ENCODE measurements around the gene DMBT1.

Gene DMBT1

GRCh38 chr10:122636953-122637352 is 76.4 kb downstream of the DMBT1 start:
- DNase-seq: no peak
- in situ Hi-C loops (cut with HindIII; ENCODE audit: low pct_ligation_motif_present, low pct_unique_long_range_greater_than_20kb, low sequenced_read_pairs): no loop called here

GRCh38 chr10:122637376-122637775 is 76.8 kb downstream of the DMBT1 start:
- no peak for DNase-seq
- in situ Hi-C loops (cut with HindIII; ENCODE audit: low pct_ligation_motif_present, low pct_unique_long_range_greater_than_20kb, low sequenced_read_pairs): no loop called here

DNA sequence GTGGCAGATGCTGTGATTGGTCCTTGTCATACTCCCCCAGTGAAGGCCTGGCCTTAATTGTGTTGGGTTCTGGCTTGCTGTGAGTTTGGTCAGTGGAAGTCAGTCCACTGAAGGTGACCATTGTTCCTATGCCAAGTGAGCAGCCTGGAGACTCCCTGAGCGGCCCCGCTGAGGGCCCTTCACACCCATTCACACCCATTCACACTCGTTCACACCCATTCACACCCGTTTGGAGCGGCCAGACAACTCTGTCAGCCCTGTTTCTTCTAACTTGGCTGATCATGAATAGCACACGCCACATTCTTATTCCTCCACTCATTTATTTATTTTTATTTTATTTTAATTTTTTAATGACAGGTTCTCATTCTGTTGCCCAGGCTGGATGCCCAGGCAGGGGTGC is 77.6 kb downstream of the DMBT1 start:
- DNase-seq: no peak
- in situ Hi-C loops (cut with HindIII; ENCODE audit: low pct_ligation_motif_present, low pct_unique_long_range_greater_than_20kb, low sequenced_read_pairs): no loop called here

DNA sequence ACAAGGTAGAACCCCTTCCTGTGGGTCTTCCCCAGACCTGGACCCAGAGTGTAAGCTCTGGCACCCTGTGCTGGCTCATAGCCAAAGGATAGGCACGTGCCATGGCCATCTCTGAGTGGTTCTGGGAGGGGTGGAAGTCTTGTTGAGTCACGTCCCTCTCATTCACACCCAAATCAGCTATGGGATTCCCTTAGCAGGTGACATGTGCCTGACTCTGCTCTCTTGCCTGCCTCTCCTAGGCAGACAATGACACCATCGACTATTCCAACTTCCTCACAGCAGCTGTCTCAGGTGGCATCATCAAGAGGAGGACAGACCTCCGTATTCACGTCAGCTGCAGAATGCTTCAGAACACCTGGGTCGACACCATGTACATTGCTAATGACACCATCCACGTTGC is 79.2 kb downstream of the DMBT1 start:
- in situ Hi-C loops (cut with HindIII; ENCODE audit: low pct_ligation_motif_present, low pct_unique_long_range_greater_than_20kb, low sequenced_read_pairs): no loop called here
- DNase-seq: no peak

GRCh38 chr10:122640921-122641320 is 80.4 kb downstream of the DMBT1 start:
- no peak for DNase-seq
- in situ Hi-C loops (cut with HindIII; ENCODE audit: low pct_ligation_motif_present, low pct_unique_long_range_greater_than_20kb, low sequenced_read_pairs): no loop called here

- in situ Hi-C loops (cut with HindIII; ENCODE audit: low pct_ligation_motif_present, low pct_unique_long_range_greater_than_20kb, low sequenced_read_pairs): no loop called here
- DNase-seq: no peak
Measured at GRCh38 chr10:122642726-122643605, 82.4 kb downstream of the DMBT1 start.

DNA sequence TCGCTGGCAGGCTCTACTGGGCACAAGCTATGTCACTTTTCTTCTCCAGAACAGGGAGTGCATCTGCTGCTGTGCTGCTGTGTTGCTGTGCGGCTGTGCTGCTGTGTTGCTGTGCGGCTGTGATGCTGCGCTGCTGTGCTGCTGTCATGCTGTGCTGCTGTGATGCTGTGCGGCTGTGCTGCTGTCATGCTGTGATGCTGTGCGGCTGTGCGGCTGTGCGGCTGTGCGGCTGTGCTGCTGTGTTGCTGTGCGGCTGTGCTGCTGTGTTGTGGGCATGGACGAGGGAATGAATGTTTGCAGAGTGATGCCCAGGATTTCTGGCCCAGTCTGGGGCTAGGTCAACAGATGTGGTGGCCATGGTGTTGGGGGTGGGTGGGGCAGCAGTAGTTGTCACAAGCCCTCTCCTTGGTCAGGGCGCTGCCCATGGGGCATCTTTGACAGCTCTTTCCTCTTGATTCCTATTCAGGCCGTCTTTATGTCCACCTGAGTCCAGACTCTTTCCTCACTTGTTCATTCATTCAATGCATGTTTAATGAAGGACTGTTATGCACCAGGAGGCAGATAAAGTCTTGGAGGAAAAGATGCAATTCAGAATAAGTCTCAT is 83.5 kb downstream of the DMBT1 start:
- no peak for DNase-seq
- in situ Hi-C loops (cut with HindIII; ENCODE audit: low pct_ligation_motif_present, low pct_unique_long_range_greater_than_20kb, low sequenced_read_pairs): no loop called here

DNA sequence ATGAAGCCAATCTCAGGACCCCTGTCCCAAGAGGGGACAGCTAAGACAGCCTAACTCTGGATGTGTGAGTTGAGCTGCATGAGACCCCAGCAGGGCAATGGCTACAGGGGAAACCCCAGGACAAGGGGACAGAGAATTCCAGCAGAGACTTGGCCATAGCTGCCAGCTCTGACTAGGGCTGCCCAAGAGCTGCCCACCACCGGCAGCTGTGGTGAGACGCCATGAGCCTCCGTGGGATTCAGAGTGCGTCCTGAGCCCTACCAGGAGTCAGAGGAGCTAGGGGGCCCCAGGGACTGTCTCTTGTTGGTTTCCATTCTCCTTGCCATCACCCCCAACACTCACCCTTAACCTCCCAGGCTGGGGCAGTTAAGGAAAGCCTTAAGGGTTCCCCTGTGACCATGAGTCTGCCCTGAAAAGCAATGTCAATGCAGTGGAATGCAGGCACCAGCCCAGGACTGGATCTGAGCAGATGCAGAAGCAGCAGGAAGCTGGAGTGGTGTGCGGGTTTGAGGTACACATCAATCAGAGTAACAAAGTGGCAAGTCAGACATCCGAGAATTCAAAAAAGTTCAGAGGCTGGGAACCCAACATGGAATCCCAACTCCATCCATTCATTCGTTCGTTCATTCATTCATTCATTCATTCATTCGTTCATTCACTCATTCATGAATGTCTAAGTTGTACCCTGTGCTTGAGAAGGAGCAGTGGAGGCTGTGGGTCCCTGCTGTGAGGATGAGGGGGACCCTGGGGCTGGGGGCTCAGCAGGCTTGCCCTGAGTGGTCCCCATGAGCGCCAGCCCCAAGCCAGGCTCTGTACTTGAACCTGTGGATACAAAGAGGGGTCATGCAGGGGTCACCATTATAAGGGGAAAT is 86.2 kb downstream of the DMBT1 start:
- no peak for DNase-seq
- in situ Hi-C loops (cut with HindIII; ENCODE audit: low pct_ligation_motif_present, low pct_unique_long_range_greater_than_20kb, low sequenced_read_pairs): no loop called here

- in situ Hi-C loops (cut with HindIII; ENCODE audit: low pct_ligation_motif_present, low pct_unique_long_range_greater_than_20kb, low sequenced_read_pairs): no loop called here
Measured at GRCh38 chr10:122647383-122647968, 86.9 kb downstream of the DMBT1 start.

DNA sequence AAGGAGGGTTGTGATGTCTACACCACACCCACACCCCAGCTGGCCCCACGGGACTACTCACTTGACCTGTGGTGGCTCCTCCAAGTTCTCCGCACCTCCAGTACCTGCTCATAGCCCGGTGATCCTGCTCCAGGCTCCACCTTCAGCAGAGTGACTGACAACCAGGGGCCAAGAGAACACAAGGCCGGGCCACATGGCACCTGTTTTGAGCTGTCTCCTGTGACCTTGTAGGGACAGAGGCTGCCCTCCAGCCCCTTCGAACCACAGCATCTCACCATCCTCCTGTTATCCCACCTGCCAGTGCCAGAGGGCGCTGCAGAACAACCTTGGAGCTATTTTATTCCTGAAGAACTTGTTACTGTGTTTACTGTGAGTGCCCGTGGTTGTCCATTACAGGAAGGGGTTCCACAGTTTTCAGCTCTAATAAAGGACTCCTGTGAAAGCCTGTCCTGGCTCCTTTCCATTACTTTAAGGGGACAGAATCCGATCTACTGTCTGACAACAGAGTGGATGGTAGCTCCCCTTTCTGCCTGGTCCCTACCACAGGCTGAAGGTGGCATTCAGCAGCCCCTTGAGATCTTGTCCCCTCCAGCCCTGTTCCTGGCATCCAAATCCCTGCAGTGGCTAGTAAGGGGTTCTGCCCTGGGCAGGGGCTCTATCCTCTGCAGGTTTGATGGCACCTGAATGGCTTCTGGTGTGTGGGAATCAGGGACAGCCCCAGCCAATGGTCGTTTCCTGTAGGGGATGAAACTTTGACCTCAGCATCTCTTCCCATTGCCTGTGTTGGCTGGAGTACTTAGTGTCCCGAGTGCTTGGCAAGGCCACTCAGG is 88.3 kb downstream of the DMBT1 start:
- in situ Hi-C loops (cut with HindIII; ENCODE audit: low pct_ligation_motif_present, low pct_unique_long_range_greater_than_20kb, low sequenced_read_pairs): no loop called here
- peak; percentile 57 for DNase-seq

More at GRCh38 chr10:122647383-122647968, 86.9 kb downstream of the DMBT1 start:
- no peak for DNase-seq

GRCh38 chr10:122649903-122650302 is 89.3 kb downstream of the DMBT1 start:
- in situ Hi-C loops (cut with HindIII; ENCODE audit: low pct_ligation_motif_present, low pct_unique_long_range_greater_than_20kb, low sequenced_read_pairs): no loop called here
- DNase-seq: no peak

GRCh38 chr10:122650331-122650730 is 89.8 kb downstream of the DMBT1 start:
- no peak for DNase-seq
- in situ Hi-C loops (cut with HindIII; ENCODE audit: low pct_ligation_motif_present, low pct_unique_long_range_greater_than_20kb, low sequenced_read_pairs): no loop called here

GRCh38 chr10:122655524-122656307 is 95.2 kb downstream of the DMBT1 start:
- in situ Hi-C loops (cut with HindIII; ENCODE audit: low pct_ligation_motif_present, low pct_unique_long_range_greater_than_20kb, low sequenced_read_pairs): no loop called here
- DNase-seq: no peak

- in situ Hi-C loops (cut with HindIII; ENCODE audit: low pct_ligation_motif_present, low pct_unique_long_range_greater_than_20kb, low sequenced_read_pairs): no loop called here
- DNase-seq: no peak
Measured at GRCh38 chr10:122656308-122656705, 95.8 kb downstream of the DMBT1 start.

DNA sequence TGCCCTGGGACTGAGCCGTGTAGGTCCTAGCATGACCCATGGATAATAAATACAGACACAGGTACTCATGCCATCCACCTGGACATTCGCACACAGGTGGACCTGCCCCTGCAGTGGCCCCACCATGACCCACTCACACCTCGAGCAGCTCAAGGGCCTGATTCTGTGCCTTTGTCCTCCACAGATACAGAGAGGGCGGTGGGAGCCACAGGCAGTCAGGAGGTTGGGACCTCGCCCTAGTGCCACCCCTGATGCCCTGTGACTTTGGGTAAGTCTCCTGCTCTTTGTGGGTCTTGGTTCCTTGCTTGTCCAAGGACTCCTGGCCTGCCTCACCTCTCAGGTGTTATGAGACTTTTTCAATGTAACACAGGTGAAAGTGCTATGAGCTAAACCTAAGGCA is 96.2 kb downstream of the DMBT1 start:
- DNase-seq: no peak

DNA sequence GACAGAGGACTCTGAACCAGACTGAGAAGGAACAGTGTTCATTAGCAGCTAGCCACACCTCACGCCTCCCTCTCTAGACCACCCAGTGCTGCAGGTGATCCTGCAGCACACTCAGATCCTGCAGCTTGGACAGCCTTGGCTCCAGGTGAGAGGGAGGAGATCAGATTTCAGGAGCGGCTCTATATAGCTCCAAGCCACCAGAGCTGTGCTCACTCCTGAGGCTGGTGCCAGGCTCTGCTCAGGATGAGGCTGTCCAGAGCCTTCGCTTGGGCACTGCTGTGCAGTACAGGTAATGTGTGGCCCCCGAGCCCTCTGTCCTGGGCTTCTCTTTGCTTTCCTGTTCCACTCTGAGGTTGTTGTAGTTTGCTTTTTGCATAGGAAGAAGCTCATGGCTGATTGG is 96.7 kb downstream of the DMBT1 start:
- no peak for DNase-seq
- in situ Hi-C loops (cut with HindIII; ENCODE audit: low pct_ligation_motif_present, low pct_unique_long_range_greater_than_20kb, low sequenced_read_pairs): no loop called here

More for the DNA sequence above, 96.2 kb downstream of the DMBT1 start:
- in situ Hi-C loops (cut with HindIII; ENCODE audit: low pct_ligation_motif_present, low pct_unique_long_range_greater_than_20kb, low sequenced_read_pairs): no loop called here

GRCh38 chr10:122657729-122658128 is 97.2 kb downstream of the DMBT1 start:
- in situ Hi-C loops (cut with HindIII; ENCODE audit: low pct_ligation_motif_present, low pct_unique_long_range_greater_than_20kb, low sequenced_read_pairs): no loop called here
- no peak for DNase-seq

Measured in ACHN (cell line).